ENCODE results near the gene SLC16A7.

DNA sequence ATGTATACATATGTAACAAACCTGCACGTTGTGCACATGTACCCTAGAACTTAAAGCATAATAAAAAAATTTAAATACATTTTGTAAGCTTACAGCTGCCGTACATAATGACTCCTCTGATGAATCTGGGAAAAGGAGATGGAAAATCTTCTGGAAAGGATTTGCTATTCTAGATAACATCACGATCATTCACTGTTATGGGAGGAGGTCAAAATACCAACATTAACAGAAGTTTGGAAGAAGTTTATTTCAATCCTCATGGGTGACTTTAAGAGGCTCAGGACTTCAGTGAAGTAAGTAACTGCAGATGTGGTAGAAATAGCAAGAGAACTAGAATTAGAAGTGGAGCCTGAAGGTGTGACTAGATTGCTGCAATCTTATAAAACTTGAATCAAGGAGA is 172.2 kb downstream of the SLC16A7 start:
- TF ChIP-seq POLR2A (IDR thresholded peaks at IDR 0.05) (no peak), EP300 (IDR thresholded peaks at IDR 0.05; ENCODE audit: low read depth) (no peak)
